AG04449 (cell line): ENCODE data around the gene BHLHA9.

Source experiments
- CTCF ChIA-PET: fragments of 350-600 bp; formaldehyde crosslinking; extraction: SDS; loops from one replicate; lab custom pipeline; 2021; ENCODE audit warnings: antibody characterized with exemption; lab: Yijun Ruan, JAX
- POLR2A ChIA-PET: fragments of 400-600, 350-600 bp; formaldehyde crosslinking; extraction: SDS; loops from one replicate; lab custom pipeline; 2020; ENCODE audit warnings: antibody characterized with exemption, inconsistent platforms; lab: Yijun Ruan, JAX
- DNase-seq: peaks from one replicate; pipeline ENCODE4 v3.0.0-alpha.2; 2010; ENCODE audit warnings: low read depth, low spot score
- H3K4me3 ChIP-seq: 2 replicates; pipeline ENCODE4 v1.5.1; 2011; ENCODE audit warnings: low read depth, mild to moderate bottlenecking, control low read depth, low read length
- CTCF ChIP-seq: IDR thresholded peaks from one replicate; pipeline ENCODE4 v1.5.1; 2011; ENCODE audit warnings: mild to moderate bottlenecking, moderate library complexity, low read length, control low read depth, inconsistent platforms; ENCODE audit not compliant: insufficient read depth; ENCODE audit errors: missing control alignments

Gene BHLHA9

GRCh38 chr17:1312261-1312870 is 42.1 kb downstream of the BHLHA9 start:
- CTCF ChIA-PET, result interaction anchor here (0.9 kb wide), 1 partner anchor 20 kb away, joined by 4 read pairs; no protein-coding TSS in a partner anchor
- POLR2A ChIA-PET, result no interaction called here
- no peak for TF ChIP-seq CTCF
- no peak for DNase-seq
- no peak overlapping the region for H3K4me3 ChIP-seq

GRCh38 chr17:1313270-1314005 is 43.2 kb downstream of the BHLHA9 start:
- no peak for DNase-seq
- no peak overlapping the region for H3K4me3 ChIP-seq
- CTCF ChIA-PET, result interaction anchor here (1.5 kb wide), 1 partner anchor 19 kb away, joined by 4 read pairs; no protein-coding TSS in a partner anchor
- no peak for TF ChIP-seq CTCF
- POLR2A ChIA-PET, result no interaction called here

- H3K4me3 ChIP-seq, result no peak overlapping the region
- POLR2A ChIA-PET, result no interaction called here
- CTCF ChIA-PET, result interaction anchor here (1.5 kb wide), 1 partner anchor 17 kb away, joined by 4 read pairs; no protein-coding TSS in a partner anchor
- TF ChIP-seq CTCF, result no peak
- no peak for DNase-seq
Measured at GRCh38 chr17:1315409-1315808, 45.2 kb downstream of the BHLHA9 start.

- no peak for TF ChIP-seq CTCF
- DNase-seq, result no peak
- H3K4me3 ChIP-seq, result no peak overlapping the region
- CTCF ChIA-PET, result interaction anchor here (1.0 kb wide), 1 partner anchor 47 kb away, joined by 4 read pairs; no protein-coding TSS in a partner anchor
- POLR2A ChIA-PET, result no interaction called here
Measured at GRCh38 chr17:1315891-1316403, 45.7 kb downstream of the BHLHA9 start.
